PC-9 (cell line): ENCODE results near the gene PPP1R15A. TPM values are rescaled to one million over a fixed set of nuclear protein-coding genes. Genes with fewer than 3 reads are reported as not detected.
A peak's percentile ranks its signal among the peaks of the same experiment; 100 is the strongest.

Experiments used
- BruUV-seq: library from RNA; stranded (reverse); fragments of 400-500 nt; replicated peaks from 2 replicates; lab custom pipeline; 2021; lab: Mats Ljungman, UMichigan
- CTCF ChIA-PET: fragments of 300-600 bp; sonication (Branson Sonifier 250); formaldehyde crosslinking; loops from one replicate; lab custom pipeline; 2022; ENCODE audit warnings: antibody characterized with exemption; lab: Charles Lee
- POLR2A ChIA-PET: fragments of 300-600 bp; sonication (Branson Sonifier 250); formaldehyde crosslinking; loops from one replicate; lab custom pipeline; 2022; ENCODE audit warnings: antibody characterized with exemption; ENCODE audit not compliant: unreplicated experiment; lab: Charles Lee
- DNase-seq, 2 experiments: peaks; one replicate each; pipeline versions ENCODE4 v3.0.0 to v3.0.0-alpha.2; 2015 to 2022; ENCODE audit warnings: mixed read lengths in 1 of 2
- H2AFZ ChIP-seq: fragments of 200-600 bp; sonication (generic); 2 replicates; pipeline ENCODE4 v1.8.1; 2017; ENCODE audit warnings: antibody characterized with exemption
- H3F3A ChIP-seq: fragments of 200-600 bp; sonication (generic); 2 replicates; pipeline ENCODE4 v1.8.1; 2017; ENCODE audit warnings: antibody characterized with exemption, mild to moderate bottlenecking, low read depth; ENCODE audit not compliant: insufficient read depth
- H3K27ac ChIP-seq: fragments of 200-600 bp; sonication (generic); 2 replicates; pipeline ENCODE4 v1.6.1; 2016; ENCODE audit warnings: mixed run types
- H3K27me3 ChIP-seq: fragments of 200-600 bp; sonication (generic); 2 replicates; pipeline ENCODE4 v1.6.1; 2016; ENCODE audit warnings: low read depth, mixed run types; ENCODE audit not compliant: insufficient read depth
- H3K36me3 ChIP-seq: fragments of 200-600 bp; sonication (generic); 2 replicates; pipeline ENCODE4 v1.6.1; 2016; ENCODE audit warnings: low read depth, mixed run types
- H3K4me1 ChIP-seq: fragments of 200-600 bp; sonication (generic); replicated peaks from 2 replicates; pipeline ENCODE4 v1.6.1; 2016; ENCODE audit warnings: mixed run types; ENCODE audit not compliant: insufficient read depth
- H3K4me2 ChIP-seq: fragments of 200-600 bp; sonication (generic); 2 replicates; pipeline ENCODE4 v1.6.1; 2017; ENCODE audit warnings: mixed run types
- H3K4me3 ChIP-seq: fragments of 200-600 bp; sonication (generic); 2 replicates; pipeline ENCODE4 v1.6.1; 2016; ENCODE audit warnings: mixed run types
- H3K79me2 ChIP-seq: fragments of 200-600 bp; sonication (generic); 2 replicates; pipeline ENCODE4 v1.6.1; 2017; ENCODE audit warnings: low read depth, mixed run types
- H3K9me2 ChIP-seq: fragments of 200-600 bp; sonication (generic); 2 replicates; pipeline ENCODE4 v1.8.1; 2017; ENCODE audit warnings: mild to moderate bottlenecking; ENCODE audit not compliant: insufficient read depth
- H3K9me3 ChIP-seq: fragments of 200-600 bp; sonication (generic); 2 replicates; pipeline ENCODE4 v1.8.1; 2016; ENCODE audit warnings: low read depth; ENCODE audit not compliant: insufficient read depth
- H4K20me1 ChIP-seq: fragments of 200-600 bp; sonication (generic); 2 replicates; pipeline ENCODE4 v1.8.1; 2017; ENCODE audit not compliant: insufficient read depth
- EZH2 ChIP-seq: fragments of 200-600 bp; sonication (generic); IDR thresholded peaks from 2 replicates; pipeline ENCODE4 v1.8.0; 2017; ENCODE audit warnings: antibody characterized with exemption, low read depth
- intact Hi-C: fragments of 100-400 bp; cut with micrococcal nuclease; formaldehyde crosslinking; loops from one replicate; pipeline ENCODE4 v1.10.0; 2022; ENCODE audit not compliant: unreplicated experiment
- total RNA-seq: library from RNA; stranded (reverse); gene quantifications from 2 replicates; pipeline ENCODE4 v1.2.3, GENCODE V29; 2021
- TF ChIP-seq, protein P1 (sequence below): fragments of 200-600 bp; sonication (generic); conservative IDR thresholded peaks from 2 replicates; pipeline ENCODE4 v1.6.1; 2017; ENCODE audit warnings: mixed run types, antibody characterized with exemption, mild to moderate bottlenecking, moderate library complexity

The PPP1R15A gene
- total RNA-seq, 1 experiment from 2014 or later, result 49.5 TPM

DNA sequence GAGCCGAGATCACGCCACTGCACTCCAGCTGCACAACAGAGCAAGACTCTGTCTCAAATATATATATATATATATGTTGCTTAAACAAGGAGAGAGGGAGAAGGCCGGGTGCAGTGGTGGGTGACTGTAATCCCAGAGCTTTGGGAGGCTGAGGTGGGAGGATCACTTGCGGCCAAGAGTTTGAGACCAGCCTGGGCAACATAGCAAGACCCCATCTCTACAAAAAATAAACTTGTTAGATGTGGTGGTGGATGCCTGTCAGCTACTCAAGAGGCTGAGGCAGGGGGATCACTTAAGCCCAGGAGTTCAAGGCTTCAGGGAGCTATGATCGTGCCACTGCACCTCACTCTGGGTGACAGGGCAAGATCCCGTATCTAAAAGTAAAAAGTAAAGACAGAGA lies 30.6 kb upstream of the PPP1R15A start:
- Histone ChIP-seq H3F3A (peaks cover 18% of the 10 kb centered on the region), H3K9me2 (no peaks in the 10 kb centered on the region), H3K4me1 (no peaks in the 10 kb centered on the region), H3K79me2 (no peaks in the 10 kb centered on the region), H3K4me3 (no peak overlapping the region), H3K27me3 (no peaks in the 10 kb centered on the region), H2AFZ (no peak overlapping the region), H4K20me1 (no peaks in the 10 kb centered on the region), H3K36me3 (no peaks in the 10 kb centered on the region), H3K9me3 (no peaks in the 10 kb centered on the region), H3K27ac (no peak overlapping the region), H3K4me2 (no peak overlapping the region)
- no peak for TF ChIP-seq EZH2
- TF ChIP-seq, protein P1, sequence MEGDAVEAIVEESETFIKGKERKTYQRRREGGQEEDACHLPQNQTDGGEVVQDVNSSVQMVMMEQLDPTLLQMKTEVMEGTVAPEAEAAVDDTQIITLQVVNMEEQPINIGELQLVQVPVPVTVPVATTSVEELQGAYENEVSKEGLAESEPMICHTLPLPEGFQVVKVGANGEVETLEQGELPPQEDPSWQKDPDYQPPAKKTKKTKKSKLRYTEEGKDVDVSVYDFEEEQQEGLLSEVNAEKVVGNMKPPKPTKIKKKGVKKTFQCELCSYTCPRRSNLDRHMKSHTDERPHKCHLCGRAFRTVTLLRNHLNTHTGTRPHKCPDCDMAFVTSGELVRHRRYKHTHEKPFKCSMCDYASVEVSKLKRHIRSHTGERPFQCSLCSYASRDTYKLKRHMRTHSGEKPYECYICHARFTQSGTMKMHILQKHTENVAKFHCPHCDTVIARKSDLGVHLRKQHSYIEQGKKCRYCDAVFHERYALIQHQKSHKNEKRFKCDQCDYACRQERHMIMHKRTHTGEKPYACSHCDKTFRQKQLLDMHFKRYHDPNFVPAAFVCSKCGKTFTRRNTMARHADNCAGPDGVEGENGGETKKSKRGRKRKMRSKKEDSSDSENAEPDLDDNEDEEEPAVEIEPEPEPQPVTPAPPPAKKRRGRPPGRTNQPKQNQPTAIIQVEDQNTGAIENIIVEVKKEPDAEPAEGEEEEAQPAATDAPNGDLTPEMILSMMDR, result no peak
- ChIA-PET CTCF (interaction anchor here (0.6 to 1.7 kb wide), 13 partner anchors 15 to 1331 kb away, joined by 3 to 8 read pairs (median 3); partner anchors contain the start of genes BAX, CA11 and GYS1), POLR2A (interaction anchor here (0.6 kb wide), 1 partner anchor 196 kb away, joined by 5 read pairs; the partner anchor contains the start of gene CA11)
- intact Hi-C loops, result no loop called here
- DNase-seq, result no peak
- BruUV-seq, result no TSS peak

DNA sequence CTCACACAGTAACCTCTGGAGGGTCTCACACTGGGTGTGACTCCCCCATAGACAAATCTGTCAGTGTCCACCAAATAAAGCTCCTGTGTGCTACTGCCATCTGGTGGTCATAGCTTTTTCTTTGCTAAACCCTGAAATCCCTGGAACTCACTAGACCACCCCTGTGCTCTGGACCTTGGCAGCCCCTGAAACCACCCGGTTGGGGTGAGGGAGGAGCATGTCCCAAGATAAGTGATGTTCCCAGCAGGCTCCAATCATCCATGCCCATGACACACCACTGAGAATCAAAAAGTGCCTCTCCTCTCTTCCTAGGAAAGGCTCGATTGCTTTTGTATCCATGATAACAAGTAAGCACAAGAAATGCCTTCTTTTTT lies 29.4 kb upstream of the PPP1R15A start:
- no peaks in the 10 kb centered on the region for H3K9me3 ChIP-seq
- no peak overlapping the region for H3K4me3 ChIP-seq
- BruUV-seq, result no TSS peak
- no peaks in the 10 kb centered on the region for H4K20me1 ChIP-seq
- no peak for TF ChIP-seq EZH2
- TF ChIP-seq, protein P1, result peak; percentile 95
- no peak overlapping the region for H2AFZ ChIP-seq
- no peaks in the 10 kb centered on the region for H3K27me3 ChIP-seq
- no peaks in the 10 kb centered on the region for H3K4me1 ChIP-seq
- ChIA-PET CTCF (interaction anchor here (0.6 to 1.7 kb wide), 9 partner anchors 18 to 194 kb away, joined by 3 to 11 read pairs (median 5); partner anchors contain the start of gene GYS1), POLR2A (interaction anchor here (0.6 to 1.0 kb wide), 7 partner anchors 27 to 340 kb away, joined by 3 to 51 read pairs (median 5); no protein-coding TSS in a partner anchor)
- no peak overlapping the region for H3K4me2 ChIP-seq
- no peaks in the 10 kb centered on the region for H3K79me2 ChIP-seq
- H3K27ac ChIP-seq, result no peak overlapping the region
- H3K36me3 ChIP-seq, result no peaks in the 10 kb centered on the region
- peak; percentile 36 to 50 for DNase-seq
- H3K9me2 ChIP-seq, result no peaks in the 10 kb centered on the region
- H3F3A ChIP-seq, result peaks cover 20% of the 10 kb centered on the region
- intact Hi-C loops, result loop anchor here (1.0 to 2.0 kb wide), 3 partner anchors 47 to 196 kb away; partner anchors contain the start of gene CA11

DNA sequence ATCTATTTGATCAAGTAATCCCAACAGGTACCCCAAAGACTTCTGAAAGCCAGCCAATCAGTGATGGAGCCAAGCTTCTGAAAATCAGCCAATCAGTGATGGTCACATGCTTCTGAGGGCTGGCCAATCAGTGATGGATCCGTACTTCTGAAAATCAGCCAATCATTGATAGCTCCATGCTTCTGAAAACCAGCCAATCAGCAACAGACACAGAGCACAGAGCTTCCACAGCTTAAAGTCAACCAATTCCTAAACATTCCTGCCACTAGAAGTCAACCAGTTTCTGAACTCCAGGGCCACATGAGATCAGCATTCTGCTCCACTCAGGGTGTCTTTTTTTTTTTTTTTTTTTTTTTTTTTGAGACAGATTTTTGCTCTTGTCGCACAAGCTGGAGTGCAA lies 27.7 kb upstream of the PPP1R15A start:
- no peak overlapping the region for H3K4me3 ChIP-seq
- CTCF ChIA-PET, result interaction anchor here (0.6 to 1.7 kb wide), 10 partner anchors 23 to 283 kb away, joined by 3 to 11 read pairs (median 4); partner anchors contain the start of genes BAX and NTF4
- no peak overlapping the region for H2AFZ ChIP-seq
- H3K79me2 ChIP-seq, result no peaks in the 10 kb centered on the region
- BruUV-seq, result no TSS peak
- no peaks in the 10 kb centered on the region for H3K9me2 ChIP-seq
- H3F3A ChIP-seq, result peaks cover 14% of the 10 kb centered on the region; the same call in 1 of the 2 replicates
- H3K9me3 ChIP-seq, result no peaks in the 10 kb centered on the region
- no peaks in the 10 kb centered on the region for H3K27me3 ChIP-seq
- H3K36me3 ChIP-seq, result no peaks in the 10 kb centered on the region
- DNase-seq, result peak in 1 of 2 experiments; percentile 89
- H3K27ac ChIP-seq, result no peak overlapping the region
- TF ChIP-seq, protein P1, result peak; percentile 55
- no peak for TF ChIP-seq EZH2
- intact Hi-C loops, result no loop called here
- POLR2A ChIA-PET, result interaction anchor here (0.7 kb wide), 1 partner anchor 339 kb away, joined by 13 read pairs; no protein-coding TSS in a partner anchor
- no peaks in the 10 kb centered on the region for H4K20me1 ChIP-seq
- H3K4me2 ChIP-seq, result no peak overlapping the region
- H3K4me1 ChIP-seq, result no peaks in the 10 kb centered on the region
